Adipose tissue (tissue), 3 donors: ENCODE measurements around the gene ZSCAN5B. TPM values are rescaled to one million over a fixed set of nuclear protein-coding genes. Genes with fewer than 3 reads are reported as not detected.
"Not testable (repeated sequence)": the region's sequence is repeated elsewhere in the genome, so short reads cannot be mapped to it uniquely, and the experiment has no call there.

Experiments
- H3K27ac ChIP-seq: one replicate; pipeline ENCODE4 v1.5.1; 2013; ENCODE audit warnings: low read depth, low read length
- WGBS, 3 donors: extraction: QIAGEN DNeasy Blood & Tissue Kit; methylation state at CpG; one replicate each; pipeline ENCODE4 v1.1.7; 2013; 5-methylcytosine and 5-hydroxymethylcytosine counted together
- polyA plus RNA-seq, 3 donors: library from polyadenylated mRNA; stranded (reverse); fragments of 200-250 nt; gene quantifications; one replicate each; pipeline ENCODE4 v1.2.3, GENCODE V29; 2013
- donor health status: healthy with polysubstance abuse.
- donor health status: Bipolar disorder and iron deficiency.
- donor health status: healthy.

Gene ZSCAN5B
- polyA plus RNA-seq = under 1 TPM in 1 of 3 donors, not detected in 2; 0.04 TPM

- WGBS, 3 donors = 85 to 89% (median 88%) methylated on average over 23 of the region's 23 CpGs
- not testable (repeated sequence) for H3K27ac ChIP-seq
Observed at GRCh38 chr19:56197646-56198045, at the start of gene ZSCAN5B. Gene ZSCAN5B, minus strand, starts transcription at chr19:56197783. Its CDS starts 4,731 bp downstream, at chr19:56193052.

- not testable (repeated sequence) for H3K27ac ChIP-seq
- 79 to 98% (median 93%) methylated on average over 3 to 4 of the region's 4 CpGs for WGBS, 3 donors
Observed at GRCh38 chr19:56245764-56246163, 48.2 kb upstream of the ZSCAN5B start.

- WGBS, 3 donors = 78 to 88% (median 84%) methylated on average over 7 of the region's 7 CpGs
- H3K27ac ChIP-seq = no peak overlapping the region
Observed at GRCh38 chr19:56245121-56245740, 47.6 kb upstream of the ZSCAN5B start.

GRCh38 chr19:56223481-56223880 lies 25.9 kb upstream of the ZSCAN5B start:
- 85 to 94% (median 92%) methylated on average over 9 of the region's 9 CpGs for WGBS, 3 donors
- no peak overlapping the region for H3K27ac ChIP-seq

- WGBS, 3 donors = 76 to 81% (median 80%) methylated on average over 6 of the region's 6 CpGs
Observed at GRCh38 chr19:56222901-56223300, 25.3 kb upstream of the ZSCAN5B start.

GRCh38 chr19:56221851-56222250 lies 24.3 kb upstream of the ZSCAN5B start:
- WGBS, 3 donors = 90 to 93% (median 93%) methylated on average over 14 of the region's 14 CpGs
- no peak overlapping the region for H3K27ac ChIP-seq

More at GRCh38 chr19:56222901-56223300, 25.3 kb upstream of the ZSCAN5B start:
- H3K27ac ChIP-seq = no peak overlapping the region

- WGBS, 3 donors = 55 to 62% (median 61%) methylated on average over 9 of the region's 9 CpGs
- not testable (repeated sequence) for H3K27ac ChIP-seq
Observed at GRCh38 chr19:56221442-56221841, 23.9 kb upstream of the ZSCAN5B start.

- WGBS, 3 donors = 85 to 91% (median 86%) methylated on average over 10 of the region's 10 CpGs
Observed at GRCh38 chr19:56218961-56219360, 21.4 kb upstream of the ZSCAN5B start.

GRCh38 chr19:56217039-56217949 lies 19.7 kb upstream of the ZSCAN5B start:
- no peak overlapping the region for H3K27ac ChIP-seq
- WGBS, 3 donors = 5 to 8% (median 7%) methylated on average over 61 to 79 of the region's 79 CpGs

More at GRCh38 chr19:56218961-56219360, 21.4 kb upstream of the ZSCAN5B start:
- H3K27ac ChIP-seq = no peak overlapping the region

GRCh38 chr19:56211718-56212117 lies 14.1 kb upstream of the ZSCAN5B start:
- no peak overlapping the region for H3K27ac ChIP-seq
- 61 to 79% (median 64%) methylated on average over 4 of the region's 4 CpGs for WGBS, 3 donors

GRCh38 chr19:56210036-56210435 lies 12.5 kb upstream of the ZSCAN5B start:
- H3K27ac ChIP-seq = not testable (repeated sequence)
- WGBS, 3 donors = 80 to 90% (median 89%) methylated on average over 8 to 9 of the region's 9 CpGs

- 78 to 85% (median 81%) methylated on average over 12 of the region's 12 CpGs for WGBS, 3 donors
- no peak overlapping the region for H3K27ac ChIP-seq
Observed at GRCh38 chr19:56209091-56209490, 11.5 kb upstream of the ZSCAN5B start.

- not testable (repeated sequence) for H3K27ac ChIP-seq
- WGBS, 3 donors = 63 to 84% (median 74%) methylated on average over 5 of the region's 5 CpGs
Observed at GRCh38 chr19:56207581-56207980, 10.0 kb upstream of the ZSCAN5B start.

- no peak within 1 kb of the TSS for H3K27ac ChIP-seq
- WGBS, 3 donors = 62 to 69% (median 64%) methylated on average over 3 of the region's 3 CpGs
Observed at GRCh38 chr19:56201973-56202372, 4.4 kb upstream of the ZSCAN5B start, which contains the start of gene ZSCAN5C. Gene ZSCAN5C, plus strand, starts transcription at chr19:56202273. Its CDS starts 3,641 bp downstream, at chr19:56205914.

- 59 to 62% (median 60%) methylated on average over 7 of the region's 7 CpGs for whole genome bisulfite sequencing, 3 donors
Observed at GRCh38 chr19:56199687-56200086, 2.1 kb upstream of the ZSCAN5B start.

GRCh38 chr19:56193981-56194640 lies 3.5 kb downstream of the ZSCAN5B start:
- 82 to 90% (median 89%) methylated on average over 12 of the region's 12 CpGs for WGBS, 3 donors
- H3K27ac ChIP-seq = no peak overlapping the region

More at GRCh38 chr19:56199687-56200086, 2.1 kb upstream of the ZSCAN5B start:
- no peak overlapping the region for H3K27ac ChIP-seq

GRCh38 chr19:56191711-56192110 lies 5.9 kb downstream of the ZSCAN5B start:
- WGBS, 3 donors = 81 to 90% (median 83%) methylated on average over 10 of the region's 10 CpGs
- H3K27ac ChIP-seq = no peak overlapping the region

GRCh38 chr19:56191115-56191514 lies 6.5 kb downstream of the ZSCAN5B start:
- WGBS, 3 donors = 73 to 77% (median 75%) methylated on average over 7 of the region's 7 CpGs
- H3K27ac ChIP-seq = no peak overlapping the region

- 68 to 78% (median 78%) methylated on average over 17 of the region's 17 CpGs for WGBS, 3 donors
Observed at GRCh38 chr19:56189785-56190184, 7.8 kb downstream of the ZSCAN5B start.

More at GRCh38 chr19:56189785-56190184, 7.8 kb downstream of the ZSCAN5B start:
- no peak overlapping the region for H3K27ac ChIP-seq
